SK-N-SH (cell line): Measurements from ENCODE around the gene FHL2.

Experiments used
- CTCF ChIP-seq: fragments of 200-600 bp; sonication (generic); IDR thresholded peaks from 2 replicates; pipeline ENCODE4 v1.6.1; 2017; ENCODE audit warnings: antibody characterized with exemption, mild to moderate bottlenecking, moderate library complexity
- FOSL2 ChIP-seq: IDR thresholded peaks from 2 replicates; pipeline ENCODE4 v1.4.0; 2012; ENCODE audit warnings: low read depth, mild to moderate bottlenecking, moderate library complexity, borderline replicate concordance

- TF ChIP-seq FOSL2 (no peak), CTCF (no peak)
Measured at GRCh38 chr2:105415007-105415406, 16.2 kb upstream of the FHL2 start.
